Measurements from ENCODE around the gene PCDHA11.
A peak's percentile ranks its signal among the peaks of the same experiment; 100 is the strongest.
"Not testable (repeated sequence)": the region's sequence is repeated elsewhere in the genome, so short reads cannot be mapped to it uniquely, and the experiment has no call there.

The PCDHA11 gene, protein sequence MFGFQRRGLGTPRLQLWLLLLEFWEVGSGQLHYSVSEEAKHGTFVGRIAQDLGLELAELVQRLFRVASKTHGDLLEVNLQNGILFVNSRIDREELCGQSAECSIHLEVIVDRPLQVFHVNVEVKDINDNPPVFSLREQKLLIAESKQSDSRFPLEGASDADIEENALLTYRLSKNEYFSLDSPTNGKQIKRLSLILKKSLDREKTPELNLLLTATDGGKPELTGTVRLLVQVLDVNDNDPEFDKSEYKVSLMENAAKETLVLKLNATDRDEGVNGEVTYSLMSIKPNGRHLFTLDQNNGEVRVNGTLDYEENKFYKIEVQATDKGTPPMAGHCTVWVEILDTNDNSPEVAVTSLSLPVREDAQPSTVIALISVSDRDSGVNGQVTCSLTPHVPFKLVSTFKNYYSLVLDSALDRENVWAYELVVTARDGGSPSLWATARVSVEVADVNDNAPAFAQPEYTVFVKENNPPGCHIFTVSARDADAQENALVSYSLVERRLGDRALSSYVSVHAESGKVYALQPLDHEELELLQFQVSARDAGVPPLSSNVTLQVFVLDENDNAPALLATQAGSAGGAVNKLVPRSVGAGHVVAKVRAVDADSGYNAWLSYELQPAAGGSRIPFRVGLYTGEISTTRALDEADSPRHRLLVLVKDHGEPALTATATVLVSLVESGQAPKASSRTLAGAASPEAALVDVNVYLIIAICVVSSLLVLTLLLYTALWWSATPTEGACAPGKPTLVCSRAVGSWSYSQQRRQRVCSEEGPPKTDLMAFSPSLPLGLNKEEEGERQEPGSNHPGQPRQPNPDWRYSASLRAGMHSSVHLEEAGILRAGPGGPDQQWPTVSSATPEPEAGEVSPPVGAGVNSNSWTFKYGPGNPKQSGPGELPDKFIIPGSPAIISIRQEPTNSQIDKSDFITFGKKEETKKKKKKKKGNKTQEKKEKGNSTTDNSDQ

DNA sequence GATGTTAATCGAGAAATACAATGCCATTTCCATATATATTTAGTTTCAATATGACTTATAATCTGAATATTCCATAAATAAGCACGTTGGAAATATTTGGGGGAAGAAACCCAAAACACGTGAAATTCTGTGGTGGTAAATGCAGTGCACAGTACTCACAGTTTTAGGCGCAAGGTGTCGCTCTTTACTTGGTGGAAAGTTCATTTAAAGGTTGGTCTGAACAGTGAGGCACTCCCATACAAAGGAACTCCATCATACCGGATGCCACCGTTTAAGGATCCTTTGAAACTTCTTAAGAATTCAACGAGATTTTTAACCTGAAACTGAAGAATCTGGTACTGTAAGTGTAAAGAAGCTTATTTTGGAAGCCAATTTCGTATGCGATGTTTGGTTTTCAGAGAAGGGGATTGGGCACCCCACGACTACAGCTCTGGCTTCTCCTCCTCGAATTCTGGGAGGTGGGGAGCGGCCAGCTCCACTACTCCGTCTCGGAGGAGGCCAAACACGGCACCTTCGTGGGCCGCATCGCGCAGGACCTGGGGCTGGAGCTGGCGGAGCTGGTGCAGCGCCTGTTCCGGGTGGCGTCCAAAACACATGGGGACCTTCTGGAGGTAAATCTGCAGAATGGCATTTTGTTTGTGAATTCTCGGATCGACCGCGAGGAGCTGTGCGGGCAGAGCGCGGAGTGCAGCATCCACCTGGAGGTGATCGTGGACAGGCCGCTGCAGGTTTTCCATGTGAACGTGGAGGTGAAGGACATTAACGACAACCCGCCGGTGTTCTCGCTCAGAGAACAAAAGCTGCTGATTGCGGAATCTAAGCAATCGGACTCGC is at the start of gene PCDHA11:
TSS of gene PCDHA11 (plus strand) at position 237 of the 834 bp plus-strand sequence. CDS start at position 384, 147 bp downstream.
- DNase-seq (ENCODE audit: low read depth), result peak; percentile 8
- Histone ChIP-seq H3K4me3 (ENCODE audit: low read length) (no peak within 1 kb of the TSS), H3K9me3 (ENCODE audit: control insufficient read depth, low read length) (peaks cover 30% of the 10 kb centered on the region), H3K9ac (ENCODE audit: low read length) (no peak within 1 kb of the TSS), H3K36me3 (ENCODE audit: control insufficient read depth, insufficient read depth, low read length, severe bottlenecking) (no peaks in the 10 kb centered on the region), H3K27me3 (replicated peaks; ENCODE audit: control insufficient read depth, insufficient read depth, low read length) (no peaks in the 10 kb centered on the region), H3K4me1 (ENCODE audit: control insufficient read depth, insufficient read depth, low read length) (no peaks in the 10 kb centered on the region)

DNA sequence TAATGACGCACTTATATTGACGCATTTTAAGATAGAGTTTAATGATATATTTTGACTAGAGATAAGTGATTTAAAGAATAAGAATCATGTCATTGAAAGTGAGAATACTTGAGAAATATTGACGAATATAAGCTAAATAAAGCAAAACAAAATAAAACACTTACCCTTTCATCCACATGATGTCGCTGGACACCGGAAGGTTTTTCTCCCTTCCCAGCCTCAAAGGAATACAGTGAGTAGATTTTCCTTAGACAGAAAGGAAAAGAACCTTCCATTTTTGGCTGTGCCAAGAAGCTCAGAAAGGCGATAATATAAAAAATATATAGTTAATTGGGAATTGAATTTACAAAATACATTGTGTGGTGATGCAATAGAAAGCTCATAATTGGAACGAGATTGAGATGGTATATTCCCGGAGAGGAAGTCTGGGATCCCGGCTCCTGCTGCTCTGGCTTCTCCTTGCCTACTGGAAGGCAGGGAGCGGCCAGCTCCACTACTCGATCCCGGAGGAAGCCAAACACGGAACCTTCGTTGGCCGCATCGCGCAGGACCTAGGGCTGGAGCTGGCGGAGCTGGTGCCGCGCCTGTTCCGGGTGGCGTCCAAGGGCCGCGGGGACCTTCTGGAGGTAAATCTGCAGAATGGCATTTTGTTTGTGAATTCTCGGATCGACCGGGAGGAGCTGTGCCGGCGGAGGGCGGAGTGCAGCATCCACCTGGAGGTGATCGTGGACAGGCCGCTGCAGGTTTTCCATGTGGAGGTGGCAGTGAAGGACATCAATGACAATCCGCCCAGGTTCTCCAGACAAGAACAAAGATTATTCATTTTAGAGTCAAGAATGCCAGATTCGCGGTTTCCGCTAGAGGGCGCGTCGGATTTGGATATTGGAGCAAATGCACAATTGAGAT is 47.1 kb upstream of the PCDHA11 start, which contains the start of gene PCDHA5:
TSS of gene PCDHA5 (plus strand) at position 239 of the 906 bp plus-strand sequence.
- Histone ChIP-seq H3K4me1 (ENCODE audit: control insufficient read depth, insufficient read depth, low read length) (no peaks in the 10 kb centered on the region), H3K9ac (ENCODE audit: low read length) (no peak within 1 kb of the TSS), H3K27me3 (replicated peaks; ENCODE audit: control insufficient read depth, insufficient read depth, low read length) (no peaks in the 10 kb centered on the region), H3K9me3 (ENCODE audit: control insufficient read depth, low read length) (peaks cover 9% of the 10 kb centered on the region), H3K36me3 (ENCODE audit: control insufficient read depth, insufficient read depth, low read length, severe bottlenecking) (no peaks in the 10 kb centered on the region), H3K4me3 (ENCODE audit: low read length) (no peak within 1 kb of the TSS)
- peak; percentile 43 for DNase-seq (ENCODE audit: low read depth)

DNA sequence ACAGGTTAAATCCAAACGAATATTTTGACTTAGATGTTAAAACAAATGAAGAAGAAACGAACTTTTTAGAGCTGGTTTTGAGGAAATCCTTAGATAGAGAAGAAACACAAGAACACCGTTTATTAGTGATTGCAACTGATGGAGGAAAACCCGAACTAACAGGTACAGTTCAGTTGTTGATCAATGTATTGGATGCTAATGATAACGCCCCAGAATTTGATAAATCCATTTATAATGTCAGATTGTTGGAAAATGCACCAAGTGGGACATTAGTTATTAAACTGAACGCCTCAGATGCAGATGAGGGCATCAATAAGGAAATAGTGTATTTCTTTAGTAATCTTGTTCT is 46.5 kb upstream of the PCDHA11 start:
- Histone ChIP-seq H3K9ac (ENCODE audit: low read length) (no peak overlapping the region), H3K4me3 (ENCODE audit: low read length) (no peak overlapping the region), H3K9me3 (ENCODE audit: control insufficient read depth, low read length) (peaks cover 6% of the 10 kb centered on the region), H3K36me3 (ENCODE audit: control insufficient read depth, insufficient read depth, low read length, severe bottlenecking) (no peaks in the 10 kb centered on the region), H3K4me1 (ENCODE audit: control insufficient read depth, insufficient read depth, low read length) (no peaks in the 10 kb centered on the region), H3K27me3 (replicated peaks; ENCODE audit: control insufficient read depth, insufficient read depth, low read length) (no peaks in the 10 kb centered on the region)
- DNase-seq (ENCODE audit: low read depth), result no peak

DNA sequence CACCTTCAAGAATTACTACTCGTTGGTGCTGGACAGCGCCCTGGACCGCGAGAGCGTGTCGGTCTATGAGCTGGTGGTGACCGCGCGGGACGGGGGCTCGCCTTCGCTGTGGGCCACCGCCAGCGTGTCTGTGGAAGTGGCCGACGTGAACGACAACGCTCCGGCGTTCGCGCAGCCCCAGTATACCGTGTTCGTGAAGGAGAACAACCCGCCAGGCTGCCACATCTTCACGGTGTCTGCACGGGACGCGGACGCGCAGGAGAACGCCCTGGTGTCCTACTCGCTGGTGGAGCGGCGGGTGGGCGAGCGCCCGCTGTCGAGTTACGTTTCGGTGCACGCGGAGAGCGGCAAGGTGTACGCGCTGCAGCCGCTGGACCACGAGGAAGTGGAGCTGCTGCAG is 45.8 kb upstream of the PCDHA11 start:
- H3K27me3 ChIP-seq (replicated peaks; ENCODE audit: control insufficient read depth, insufficient read depth, low read length); H3K9me3 ChIP-seq (ENCODE audit: control insufficient read depth, low read length); H3K9ac ChIP-seq (ENCODE audit: low read length); H3K4me1 ChIP-seq (ENCODE audit: control insufficient read depth, insufficient read depth, low read length); DNase-seq (ENCODE audit: low read depth); H3K4me3 ChIP-seq (ENCODE audit: low read length); H3K36me3 ChIP-seq (ENCODE audit: control insufficient read depth, insufficient read depth, low read length, severe bottlenecking): not testable (repeated sequence)

DNA sequence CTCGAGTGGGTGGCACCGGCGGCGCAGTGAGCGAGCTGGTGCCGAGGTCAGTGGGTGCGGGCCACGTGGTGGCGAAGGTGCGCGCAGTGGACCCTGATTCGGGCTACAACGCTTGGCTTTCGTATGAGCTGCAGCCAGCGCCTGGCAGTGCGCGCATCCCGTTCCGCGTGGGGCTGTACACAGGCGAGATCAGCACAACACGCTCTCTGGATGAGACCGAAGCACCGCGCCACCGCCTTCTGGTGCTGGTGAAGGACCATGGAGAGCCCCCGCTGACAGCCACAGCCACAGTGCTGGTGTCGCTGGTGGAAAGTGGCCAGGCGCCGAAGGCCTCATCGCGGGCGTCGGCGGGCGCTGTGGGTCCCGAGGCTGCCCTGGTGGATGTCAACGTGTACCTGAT is 45.3 kb upstream of the PCDHA11 start:
- DNase-seq (ENCODE audit: low read depth), result no peak
- Histone ChIP-seq H3K36me3 (ENCODE audit: control insufficient read depth, insufficient read depth, low read length, severe bottlenecking) (no peaks in the 10 kb centered on the region), H3K9me3 (ENCODE audit: control insufficient read depth, low read length) (peaks cover 2% of the 10 kb centered on the region), H3K4me3 (ENCODE audit: low read length) (no peak overlapping the region), H3K27me3 (replicated peaks; ENCODE audit: control insufficient read depth, insufficient read depth, low read length) (no peaks in the 10 kb centered on the region), H3K9ac (ENCODE audit: low read length) (no peak overlapping the region), H3K4me1 (ENCODE audit: control insufficient read depth, insufficient read depth, low read length) (no peaks in the 10 kb centered on the region)

DNA sequence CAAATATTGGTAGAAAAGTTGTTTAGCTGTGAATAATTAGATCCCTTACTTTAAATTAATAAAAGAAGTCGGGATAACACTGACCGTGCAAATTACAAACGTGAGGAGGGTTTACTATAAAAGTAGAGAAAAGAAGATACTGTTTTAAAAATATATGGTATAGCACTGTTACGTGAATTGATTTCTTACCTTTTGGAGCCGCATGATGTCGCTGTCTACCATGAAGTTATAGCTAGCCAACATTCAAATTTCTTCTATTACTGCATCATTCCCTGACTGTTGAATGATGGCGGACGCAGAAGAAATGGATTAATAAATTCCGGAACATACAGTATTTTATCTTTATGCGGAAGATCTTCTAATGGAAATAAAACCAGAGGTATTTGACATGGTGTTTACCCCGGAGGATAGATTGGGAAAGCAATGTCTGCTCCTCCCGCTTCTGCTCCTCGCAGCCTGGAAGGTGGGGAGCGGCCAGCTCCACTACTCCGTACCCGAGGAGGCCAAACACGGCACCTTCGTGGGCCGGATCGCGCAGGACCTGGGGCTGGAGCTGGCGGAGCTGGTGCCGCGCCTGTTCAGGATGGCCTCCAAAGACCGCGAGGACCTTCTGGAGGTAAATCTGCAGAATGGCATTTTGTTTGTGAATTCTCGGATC is 40.9 kb upstream of the PCDHA11 start, which contains the start of gene PCDHA6:
TSS of gene PCDHA6 (plus strand) at position 257 of the 658 bp plus-strand sequence. CDS start at position 389, 132 bp downstream.
- peak; percentile 28 for DNase-seq (ENCODE audit: low read depth)

DNA sequence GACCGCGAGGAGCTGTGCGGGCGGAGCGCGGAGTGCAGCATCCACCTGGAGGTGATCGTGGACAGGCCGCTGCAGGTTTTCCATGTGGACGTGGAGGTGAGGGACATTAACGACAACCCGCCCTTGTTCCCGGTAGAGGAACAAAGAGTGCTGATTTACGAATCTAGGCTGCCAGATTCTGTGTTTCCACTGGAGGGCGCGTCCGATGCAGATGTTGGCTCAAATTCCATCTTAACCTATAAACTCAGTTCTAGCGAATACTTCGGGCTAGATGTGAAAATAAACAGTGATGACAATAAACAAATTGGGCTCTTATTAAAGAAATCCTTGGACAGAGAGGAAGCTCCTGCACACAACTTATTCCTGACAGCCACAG is 40.4 kb upstream of the PCDHA11 start:
- no peak for DNase-seq (ENCODE audit: low read depth)
- H3K36me3 ChIP-seq (ENCODE audit: control insufficient read depth, insufficient read depth, low read length, severe bottlenecking), result no peaks in the 10 kb centered on the region

More for the DNA sequence above, 40.9 kb upstream of the PCDHA11 start, which contains the start of gene PCDHA6:
- Histone ChIP-seq H3K9me3 (ENCODE audit: control insufficient read depth, low read length) (peaks cover 8% of the 10 kb centered on the region), H3K4me1 (ENCODE audit: control insufficient read depth, insufficient read depth, low read length) (no peaks in the 10 kb centered on the region), H3K4me3 (ENCODE audit: low read length) (peak within 1 kb of the TSS; percentile 69), H3K9ac (ENCODE audit: low read length) (no peak within 1 kb of the TSS), H3K36me3 (ENCODE audit: control insufficient read depth, insufficient read depth, low read length, severe bottlenecking) (no peaks in the 10 kb centered on the region), H3K27me3 (replicated peaks; ENCODE audit: control insufficient read depth, insufficient read depth, low read length) (no peaks in the 10 kb centered on the region)

DNA sequence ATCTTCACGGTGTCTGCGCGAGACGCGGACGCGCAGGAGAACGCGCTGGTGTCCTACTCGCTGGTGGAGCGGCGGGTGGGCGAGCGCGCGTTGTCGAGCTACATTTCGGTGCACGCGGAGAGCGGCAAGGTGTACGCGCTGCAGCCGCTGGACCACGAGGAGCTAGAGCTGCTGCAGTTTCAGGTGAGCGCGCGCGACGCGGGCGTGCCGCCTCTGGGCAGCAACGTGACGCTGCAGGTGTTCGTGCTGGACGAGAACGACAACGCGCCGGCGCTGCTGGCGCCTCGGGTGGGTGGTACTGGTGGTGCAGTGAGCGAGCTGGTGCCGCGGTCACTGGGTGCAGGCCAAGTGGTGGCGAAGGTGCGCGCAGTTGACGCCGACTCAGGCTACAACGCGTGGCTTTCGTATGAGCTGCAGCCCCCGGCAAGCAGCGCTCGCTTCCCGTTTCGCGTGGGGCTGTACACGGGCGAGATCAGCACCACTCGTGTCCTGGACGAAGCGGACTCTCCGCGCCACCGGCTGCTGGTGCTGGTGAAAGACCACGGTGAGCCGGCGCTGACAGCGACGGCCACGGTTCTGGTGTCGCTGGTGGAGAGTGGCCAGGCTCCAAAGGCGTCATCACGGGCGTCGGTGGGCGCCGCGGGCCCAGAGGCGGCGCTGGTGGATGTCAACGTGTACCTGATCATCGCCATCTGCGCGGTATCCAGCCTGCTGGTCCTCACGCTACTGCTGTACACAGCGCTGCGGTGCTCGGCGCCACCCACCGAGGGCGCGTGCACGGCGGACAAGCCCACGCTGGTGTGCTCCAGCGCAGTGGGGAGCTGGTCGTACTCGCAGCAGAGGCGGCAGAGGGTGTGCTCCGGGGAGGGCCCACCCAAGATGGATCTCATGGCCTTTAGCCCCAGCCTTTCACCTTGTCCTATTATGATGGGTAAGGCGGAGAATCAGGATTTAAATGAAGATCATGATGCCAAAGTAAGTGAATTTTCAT is 39.0 kb upstream of the PCDHA11 start:
- H3K9me3 ChIP-seq (ENCODE audit: control insufficient read depth, low read length); H3K4me1 ChIP-seq (ENCODE audit: control insufficient read depth, insufficient read depth, low read length): not testable (repeated sequence)

More for the DNA sequence above, 40.4 kb upstream of the PCDHA11 start:
- no peaks in the 10 kb centered on the region for H3K4me1 ChIP-seq (ENCODE audit: control insufficient read depth, insufficient read depth, low read length)
- H3K27me3 ChIP-seq (replicated peaks; ENCODE audit: control insufficient read depth, insufficient read depth, low read length), result no peaks in the 10 kb centered on the region
- peak overlapping the region; percentile 69 for H3K4me3 ChIP-seq (ENCODE audit: low read length)
- H3K9ac ChIP-seq (ENCODE audit: low read length), result no peak overlapping the region
- peaks cover 8% of the 10 kb centered on the region for H3K9me3 ChIP-seq (ENCODE audit: control insufficient read depth, low read length)

DNA sequence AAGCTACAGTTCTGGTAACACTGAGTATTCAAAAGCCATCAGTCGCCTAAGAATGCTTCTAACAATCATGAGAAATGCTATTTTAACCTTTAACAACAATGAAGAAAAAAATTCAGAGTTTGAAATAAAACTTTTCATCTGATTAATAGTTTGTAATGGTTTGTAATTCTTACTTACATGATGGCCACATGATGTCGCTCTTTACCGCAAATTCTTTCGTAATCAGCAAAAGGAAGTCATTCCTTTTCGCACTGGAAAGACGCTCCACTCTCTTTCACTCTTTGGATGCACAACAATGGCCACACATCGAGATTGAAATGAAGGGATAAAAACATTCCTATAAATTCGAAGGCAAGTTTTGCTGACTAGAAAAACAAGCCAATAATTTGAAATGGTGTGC is 34.8 kb upstream of the PCDHA11 start, which contains the start of gene PCDHA7:
TSS of gene PCDHA7 (plus strand) at position 277 of the 400 bp plus-strand sequence. CDS start at position 392, 115 bp downstream.
- Histone ChIP-seq H3K36me3 (ENCODE audit: control insufficient read depth, insufficient read depth, low read length, severe bottlenecking) (no peaks in the 10 kb centered on the region), H3K9me3 (ENCODE audit: control insufficient read depth, low read length) (peaks cover 7% of the 10 kb centered on the region), H3K9ac (ENCODE audit: low read length) (no peak within 1 kb of the TSS), H3K4me1 (ENCODE audit: control insufficient read depth, insufficient read depth, low read length) (no peaks in the 10 kb centered on the region), H3K27me3 (replicated peaks; ENCODE audit: control insufficient read depth, insufficient read depth, low read length) (no peaks in the 10 kb centered on the region), H3K4me3 (ENCODE audit: low read length) (peak within 1 kb of the TSS; percentile 71)
- peak; percentile 30 for DNase-seq (ENCODE audit: low read depth)

More for the DNA sequence above, 39.0 kb upstream of the PCDHA11 start:
- not testable (repeated sequence) for DNase-seq (ENCODE audit: low read depth); H3K4me3 ChIP-seq (ENCODE audit: low read length); H3K36me3 ChIP-seq (ENCODE audit: control insufficient read depth, insufficient read depth, low read length, severe bottlenecking); H3K27me3 ChIP-seq (replicated peaks; ENCODE audit: control insufficient read depth, insufficient read depth, low read length); H3K9ac ChIP-seq (ENCODE audit: low read length)

Data from adipocyte (in vitro differentiated cells).